HCT116 (cell line): ENCODE data around the gene CORO7. TPM values are rescaled to one million over a fixed set of nuclear protein-coding genes. Genes with fewer than 3 reads are reported as not detected.

ENCODE experiments used
- ATAC-seq: fragments of 200-7000 bp; cut with Tn5 transposase; 2 replicates; pipeline ENCODE4 v1.9.1; 2020; ENCODE audit warnings: mild to moderate bottlenecking, moderate library complexity
- BruUV-seq: library from RNA; stranded (reverse); fragments of 400-500 nt; replicated peaks from 2 replicates; lab custom pipeline; 2021; lab: Mats Ljungman, UMichigan
- CTCF ChIA-PET: fragments of 300-600 bp; sonication (Branson Sonifier 250); formaldehyde crosslinking; loops from one replicate; lab custom pipeline; 2021; ENCODE audit warnings: antibody characterized with exemption; lab: Charles Lee
- POLR2A ChIA-PET: fragments of 300-600, 350-600 bp; sonication (Branson Sonifier 250); formaldehyde crosslinking; loops from one replicate; lab custom pipeline; 2021; ENCODE audit warnings: antibody characterized with exemption; lab: Charles Lee
- RAD21 ChIA-PET, 2 experiments: fragments of 300-600 bp; sonication (Branson Sonifier 250); formaldehyde crosslinking; loops; one replicate each; lab custom pipeline; 2023; ENCODE audit warnings: low total read pairs in 2 of 2; ENCODE audit not compliant: uncharacterized antibody in 2 of 2, unreplicated experiment in 2 of 2, low non-redundant PET in 1 of 2; lab: Charles Lee
- DNase-seq: peaks from one replicate; pipeline ENCODE4 v3.0.0-alpha.2; 2010; ENCODE audit warnings: low read depth, low spot score
- H2AFZ ChIP-seq: fragments of 200-600 bp; shearing (Covaris generic), sonication (generic); 2 replicates; pipeline ENCODE4 v1.6.1; 2017; ENCODE audit warnings: low read depth, mixed run types, mixed read lengths, antibody characterized with exemption, low read length; ENCODE audit not compliant: poor library complexity, severe bottlenecking
- H3K27ac ChIP-seq: 2 replicates; pipeline ENCODE4 v1.5.1; 2012; ENCODE audit warnings: low read depth, low read length
- H3K27me3 ChIP-seq: fragments of 200-600 bp; sonication (generic); 2 replicates; pipeline ENCODE4 v1.6.1; 2016; ENCODE audit warnings: mixed run types, low read length, mixed read lengths; ENCODE audit not compliant: insufficient read depth
- H3K36me3 ChIP-seq, 2 experiments: fragments of 200-500 bp in 1 of 2; fragments of 200-600 bp in 1 of 2; sonication (Bioruptor generic) in 1 of 2; sonication (generic) in 1 of 2; 2 replicates each; pipeline versions ENCODE4 v1.5.1 to v1.6.1; 2014 to 2016; ENCODE audit warnings: low read length in 2 of 2, inconsistent platforms in 1 of 2, mixed read lengths in 1 of 2, mixed run types in 1 of 2; ENCODE audit not compliant: insufficient read depth in 2 of 2, control insufficient read depth in 1 of 2
- H3K4me1 ChIP-seq, 2 experiments: fragments of 200-600 bp in 1 of 2; sonication (generic) in 1 of 2; 2 replicates each; pipeline versions ENCODE4 v1.5.1 to v1.6.1; 2012 to 2017; ENCODE audit warnings: low read length in 2 of 2, inconsistent platforms in 1 of 2, mild to moderate bottlenecking in 1 of 2, mixed read lengths in 1 of 2, mixed run types in 1 of 2, moderate library complexity in 1 of 2; ENCODE audit not compliant: insufficient read depth in 2 of 2, control insufficient read depth in 1 of 2
- H3K4me2 ChIP-seq: fragments of 200-600 bp; sonication (generic); 2 replicates; pipeline ENCODE4 v1.6.1; 2017; ENCODE audit warnings: mixed run types, low read length, mixed read lengths
- H3K4me3 ChIP-seq, 2 experiments: fragments of 200-600 bp in 1 of 2; sonication (generic) in 1 of 2; replicated peaks in 1 of 2; 2 replicates each; pipeline ENCODE4 v1.5.1; 2011 to 2016; ENCODE audit warnings: low read length in 2 of 2, control low read depth in 1 of 2, low read depth in 1 of 2, mild to moderate bottlenecking in 1 of 2, mixed read lengths in 1 of 2, mixed run types in 1 of 2
- H3K79me2 ChIP-seq: fragments of 200-600 bp; sonication (generic); 2 replicates; pipeline ENCODE4 v1.6.1; 2017; ENCODE audit warnings: mild to moderate bottlenecking, mixed run types, low read length, moderate library complexity, mixed read lengths; ENCODE audit not compliant: insufficient read depth
- H3K9ac ChIP-seq: fragments of 200-600 bp; sonication (generic); 2 replicates; pipeline ENCODE4 v1.6.1; 2016; ENCODE audit warnings: low read length, mixed read lengths
- H3K9me2 ChIP-seq: fragments of 200-600 bp; sonication (generic), shearing (Covaris generic); 2 replicates; pipeline ENCODE4 v1.6.1; 2017; ENCODE audit warnings: mixed run types, mild to moderate bottlenecking, moderate library complexity; ENCODE audit not compliant: insufficient read depth
- H3K9me3 ChIP-seq, 2 experiments: fragments of 200-500 bp in 1 of 2; fragments of 200-600 bp in 1 of 2; sonication (Bioruptor generic) in 1 of 2; sonication (generic) in 1 of 2; 2 replicates each; pipeline ENCODE4 v1.6.1; 2014 to 2017; ENCODE audit warnings: low read length in 2 of 2, mixed read lengths in 2 of 2, inconsistent platforms in 1 of 2, low read depth in 1 of 2, mild to moderate bottlenecking in 1 of 2, mixed run types in 1 of 2, moderate library complexity in 1 of 2; ENCODE audit not compliant: control insufficient read depth in 1 of 2, insufficient read depth in 1 of 2
- H4K20me1 ChIP-seq: fragments of 200-600 bp; sonication (generic), shearing (Covaris generic); 2 replicates; pipeline ENCODE4 v1.6.1; 2017; ENCODE audit warnings: mixed run types, mild to moderate bottlenecking, moderate library complexity; ENCODE audit not compliant: insufficient read depth
- ATF3 ChIP-seq: IDR thresholded peaks from 2 replicates; pipeline ENCODE4 v1.6.1; 2012
- CEBPB ChIP-seq: IDR thresholded peaks from 2 replicates; pipeline ENCODE4 v1.6.1; 2012; ENCODE audit warnings: low read depth
- CTCF ChIP-seq, 3 experiments: fragments of 200-600 bp in 1 of 3; sonication (generic) in 1 of 3; IDR thresholded peaks in 2 of 3; conservative IDR thresholded peaks in 1 of 3; 2 replicates each; pipeline ENCODE4 v1.5.1; 2012 to 2017; ENCODE audit warnings: low read depth in 2 of 3, low read length in 2 of 3, antibody characterized with exemption in 1 of 3, borderline replicate concordance in 1 of 3, control low read depth in 1 of 3, mild to moderate bottlenecking in 1 of 3, mixed read lengths in 1 of 3, mixed run types in 1 of 3, moderate library complexity in 1 of 3; ENCODE audit not compliant: insufficient read depth in 1 of 3
- EGR1 ChIP-seq: IDR thresholded peaks from 2 replicates; pipeline ENCODE4 v1.6.1; 2012; ENCODE audit warnings: low read depth
- EZH2 ChIP-seq: fragments of 200-600 bp; sonication (generic); IDR thresholded peaks from 2 replicates; pipeline ENCODE4 v1.6.1; 2017; ENCODE audit warnings: antibody characterized with exemption, mixed run types
- EZH2phosphoT487 ChIP-seq: fragments of 200-600 bp; IDR thresholded peaks from 2 replicates; pipeline ENCODE4 v1.6.1; 2018; ENCODE audit warnings: antibody characterized with exemption, borderline replicate concordance
- FOSL1 ChIP-seq: IDR thresholded peaks from 2 replicates; pipeline ENCODE4 v1.6.1; 2012; ENCODE audit warnings: low read depth
- MAX ChIP-seq: IDR thresholded peaks from 2 replicates; pipeline ENCODE4 v1.6.1; 2012
- POLR2A ChIP-seq: IDR thresholded peaks from 2 replicates; pipeline ENCODE4 v1.7.0; 2011; ENCODE audit warnings: borderline replicate concordance; ENCODE audit not compliant: insufficient read depth, insufficient read length; ENCODE audit errors: extremely low read depth
- POLR2AphosphoS5 ChIP-seq: IDR thresholded peaks from 2 replicates; pipeline ENCODE4 v1.6.1; 2011; ENCODE audit warnings: mild to moderate bottlenecking, low read depth, low read length, moderate library complexity
- SIN3A ChIP-seq: IDR thresholded peaks from 2 replicates; pipeline ENCODE4 v1.6.1; 2012; ENCODE audit warnings: low read depth
- SP1 ChIP-seq: IDR thresholded peaks from 2 replicates; pipeline ENCODE4 v1.6.1; 2012; ENCODE audit warnings: low read depth
- TCF7L2 ChIP-seq: IDR thresholded peaks from 2 replicates; pipeline ENCODE4 v1.7.0; 2011; ENCODE audit warnings: borderline replicate concordance, inconsistent platforms; ENCODE audit not compliant: insufficient read depth, insufficient read length; ENCODE audit errors: extremely low read depth
- ZBTB33 ChIP-seq: IDR thresholded peaks from 2 replicates; pipeline ENCODE4 v1.6.1; 2011; ENCODE audit warnings: mild to moderate bottlenecking, low read length, moderate library complexity; ENCODE audit not compliant: insufficient replicate concordance; ENCODE audit errors: extremely low read depth
- ZFX ChIP-seq: fragments of 450-650 bp; IDR thresholded peaks from 2 replicates; pipeline ENCODE4 v1.6.1; 2017
- ZNF274 ChIP-seq: fragments of 200-500 bp; sonication (Bioruptor generic); IDR thresholded peaks from 2 replicates; pipeline ENCODE4 v1.6.1; 2014; ENCODE audit warnings: mild to moderate bottlenecking, low read depth, low read length, inconsistent platforms
- intact Hi-C: fragments of 100-400 bp; cut with micrococcal nuclease; formaldehyde crosslinking; loops from 2 replicates; pipeline ENCODE4 v1.10.0; 2022
- total RNA-seq: library from RNA; stranded (reverse); gene quantifications from one replicate; pipeline ENCODE4 v1.2.1, GENCODE V29; 2021; ENCODE audit not compliant: unreplicated experiment

Gene CORO7
- total RNA-seq, 1 experiment from 2014 or later, result 21.3 TPM

GRCh38 chr16:4401510-4401909 lies 14.9 kb downstream of the CORO7 start (continued):
- no peak for TF ChIP-seq MAX
- TF ChIP-seq ZNF274, result no peak
- no peak for TF ChIP-seq POLR2A
- no peak for TF ChIP-seq SIN3A
- no peak for TF ChIP-seq TCF7L2
- TF ChIP-seq CTCF (IDR thresholded peaks at IDR 0.05 in 2 of 3, conservative IDR thresholded peaks at IDR 0.05 in 1 of 3; ENCODE audit: borderline replicate concordance in 1 of 3, insufficient read depth in 1 of 3, low read depth in 2 of 3, low read length in 2 of 3), result no peak
- TF ChIP-seq ZBTB33, result no peak

- no peak overlapping the region for H2AFZ ChIP-seq
- H3K36me3 ChIP-seq, result no peaks in the 10 kb centered on the region
- no peaks in the 10 kb centered on the region for H3K9me2 ChIP-seq
- H3K9me3 ChIP-seq, result no peaks in the 10 kb centered on the region
- BruUV-seq, result no TSS peak
- intact Hi-C loops, result loop anchor here (10.0 kb wide), 1 partner anchor 554 kb away; the partner anchor contains the start of gene SEC14L5
- H3K79me2 ChIP-seq, result no peaks in the 10 kb centered on the region
- no peaks in the 10 kb centered on the region for H4K20me1 ChIP-seq
- DNase-seq, result no peak
- H3K27me3 ChIP-seq, result no peaks in the 10 kb centered on the region
- RAD21 ChIA-PET, result interaction anchor here in 1 of 2 experiments (1.2 kb wide), 1 partner anchor 15 kb away, joined by 3 read pairs; the partner anchor contains the start of gene CORO7
- CTCF ChIA-PET, result interaction anchor here (1.2 to 2.5 kb wide), 2 partner anchors 139 to 147 kb away, joined by 3 to 11 read pairs; no protein-coding TSS in a partner anchor
- H3K4me3 ChIP-seq, result no peak overlapping the region
- ATAC-seq, result no peak
- POLR2A ChIA-PET, result no interaction called here
- no peak overlapping the region for H3K27ac ChIP-seq
- H3K4me1 ChIP-seq, result peaks cover 10 to 12% of the 10 kb centered on the region in 2 experiments; a peak in 3 of 4 replicates
- H3K4me2 ChIP-seq, result no peak overlapping the region
- no peak overlapping the region for H3K9ac ChIP-seq
- TF ChIP-seq EGR1 (no peak), ZNF274 (no peak), SIN3A (no peak), ZFX (no peak), POLR2AphosphoS5 (no peak), EZH2phosphoT487 (no peak), CTCF (IDR thresholded peaks at IDR 0.05 in 2 of 3, conservative IDR thresholded peaks at IDR 0.05 in 1 of 3; ENCODE audit: borderline replicate concordance in 1 of 3, insufficient read depth in 1 of 3, low read depth in 2 of 3, low read length in 2 of 3) (no peak), POLR2A (no peak), MAX (no peak), FOSL1 (no peak), EZH2 (no peak), CEBPB (no peak), ATF3 (no peak), SP1 (no peak)
Measured at GRCh38 chr16:4401094-4401501, 15.3 kb downstream of the CORO7 start.
